Right atrium auricular region (tissue), 2 donors: ENCODE results near the gene L3HYPDH. TPM values are rescaled to one million over a fixed set of nuclear protein-coding genes. Genes with fewer than 3 reads are reported as not detected.

Source experiments
- DNase-seq: peaks from one replicate; pipeline ENCODE4 v3.0.0-alpha.2; 2019; ENCODE audit warnings: low spot score
- H3K27ac ChIP-seq, 2 donors: fragments of 200-600 bp; sonication (generic); 1 replicate in 1 of 2; 2 replicates in 1 of 2; pipeline ENCODE4 v1.5.1; 2016 to 2019
- H3K27me3 ChIP-seq, 2 donors: fragments of 200-600 bp; sonication (generic); one replicate each; pipeline versions ENCODE4 v1.5.1 to v1.6.0; 2017 to 2019
- H3K36me3 ChIP-seq: fragments of 200-600 bp; sonication (generic); one replicate; pipeline ENCODE4 v1.5.1; 2016
- H3K4me1 ChIP-seq, 2 donors: fragments of 200-600 bp; sonication (generic); one replicate each; pipeline versions ENCODE4 v1.5.1 to v1.6.0; 2017 to 2019
- H3K4me3 ChIP-seq, 2 donors: fragments of 200-600 bp; sonication (generic); 1 replicate in 1 of 2; 2 replicates in 1 of 2; pipeline ENCODE4 v1.5.1; 2017 to 2019; ENCODE audit warnings: mild to moderate bottlenecking in 1 of 2, moderate library complexity in 1 of 2
- H3K9me3 ChIP-seq, 2 donors: fragments of 200-600 bp; sonication (generic); one replicate each; pipeline ENCODE4 v1.5.1; 2019
- CTCF ChIP-seq, 2 donors: fragments of 200-600 bp; sonication (generic); IDR thresholded peaks; one replicate each; pipeline ENCODE4 v1.5.1; 2019; ENCODE audit warnings: antibody characterized with exemption in 2 of 2
- total RNA-seq, 2 donors: library from RNA; depleted of rRNA; stranded (reverse); fragments of >200 nt; gene quantifications; one replicate each; pipeline ENCODE4 v1.1.0, GENCODE V29; 2016

L3HYPDH gene
- total RNA-seq, 2 donors from 2014 or later, result 26.5 to 29.8 TPM

DNA sequence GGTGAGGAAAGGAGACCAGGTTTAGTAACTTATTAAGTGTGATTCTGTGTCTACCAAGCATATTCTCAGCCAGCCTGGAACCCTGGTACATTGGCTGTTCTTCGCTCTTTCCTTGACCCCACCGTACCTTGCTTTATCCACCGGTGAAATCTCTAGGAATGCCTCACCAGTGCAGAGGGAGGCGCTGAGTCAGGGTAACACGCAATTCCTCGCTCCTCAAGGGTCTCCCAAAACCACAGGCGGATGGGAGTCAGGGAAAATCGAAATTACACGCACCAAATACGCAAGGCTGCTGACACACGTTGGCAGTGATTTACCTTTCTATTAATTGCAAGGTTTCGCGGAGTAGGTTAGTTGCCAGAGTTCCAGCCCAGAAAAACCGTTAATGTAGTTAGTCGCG, 845 bp downstream of the L3HYPDH start:
- H3K27ac ChIP-seq, result peak overlapping the region; percentile 96 to 98
- no peak for TF ChIP-seq CTCF (IDR thresholded peaks at IDR 0.05)
- peaks cover 8% of the 10 kb centered on the region for H3K36me3 ChIP-seq
- DNase-seq, result no peak
- peaks cover 0 to 56% of the 10 kb centered on the region in 2 donors for H3K4me1 ChIP-seq
- peak overlapping the region; percentile 93 to 97 for H3K4me3 ChIP-seq
- no peaks in the 10 kb centered on the region for H3K9me3 ChIP-seq
- H3K27me3 ChIP-seq, result no peaks in the 10 kb centered on the region

GRCh38 chr14:59482541-59483331, 1.5 kb downstream of the L3HYPDH start:
- Histone ChIP-seq H3K36me3 (peaks cover 9% of the 10 kb centered on the region), H3K27me3 (no peaks in the 10 kb centered on the region), H3K27ac (peak overlapping the region; percentile 96 to 98), H3K4me3 (peak overlapping the region; percentile 93 to 97), H3K9me3 (no peaks in the 10 kb centered on the region), H3K4me1 (peaks cover 0 to 56% of the 10 kb centered on the region in 2 donors)
- no peak for TF ChIP-seq CTCF (IDR thresholded peaks at IDR 0.05)
- no peak for DNase-seq

DNA sequence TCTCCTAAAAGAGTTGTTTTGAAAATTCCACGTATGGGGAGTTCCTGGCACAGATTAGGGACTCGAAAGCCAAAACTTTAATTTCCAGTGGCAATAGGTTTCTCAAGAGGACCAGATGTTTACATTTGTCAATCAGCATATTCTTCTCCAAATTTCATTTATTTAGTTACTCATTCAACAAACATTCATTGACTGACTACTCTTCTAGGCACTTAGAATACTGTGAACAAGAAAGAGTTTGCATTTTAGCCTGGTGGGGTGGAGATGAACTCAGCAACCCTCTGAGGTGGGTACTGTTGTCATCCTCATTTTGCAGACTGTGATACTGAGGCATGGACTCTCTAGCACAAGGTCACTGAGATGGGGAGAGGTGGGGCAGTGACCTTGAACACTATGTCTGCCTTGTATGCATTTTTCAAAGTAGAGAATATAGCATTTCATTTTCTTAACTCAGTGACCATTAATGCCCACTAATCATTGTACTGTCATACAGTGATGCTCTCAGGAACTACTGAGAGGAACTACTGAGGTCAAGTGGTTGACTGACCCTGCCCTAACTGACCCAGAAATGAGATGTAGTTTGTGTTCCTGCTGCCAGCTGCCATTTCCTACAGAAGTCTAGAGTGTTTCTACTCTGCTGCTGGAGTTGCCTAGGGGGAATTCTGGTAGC, 2.2 kb downstream of the L3HYPDH start:
- H3K27ac ChIP-seq, result peak overlapping the region; percentile 96 to 98
- no peak for DNase-seq
- no peak for TF ChIP-seq CTCF (IDR thresholded peaks at IDR 0.05)
- no peaks in the 10 kb centered on the region for H3K27me3 ChIP-seq
- H3K36me3 ChIP-seq, result peaks cover 9% of the 10 kb centered on the region
- H3K4me1 ChIP-seq, result peaks cover 0 to 54% of the 10 kb centered on the region in 2 donors
- H3K4me3 ChIP-seq, result peak overlapping the region; percentile 93 to 97
- H3K9me3 ChIP-seq, result no peaks in the 10 kb centered on the region

DNA sequence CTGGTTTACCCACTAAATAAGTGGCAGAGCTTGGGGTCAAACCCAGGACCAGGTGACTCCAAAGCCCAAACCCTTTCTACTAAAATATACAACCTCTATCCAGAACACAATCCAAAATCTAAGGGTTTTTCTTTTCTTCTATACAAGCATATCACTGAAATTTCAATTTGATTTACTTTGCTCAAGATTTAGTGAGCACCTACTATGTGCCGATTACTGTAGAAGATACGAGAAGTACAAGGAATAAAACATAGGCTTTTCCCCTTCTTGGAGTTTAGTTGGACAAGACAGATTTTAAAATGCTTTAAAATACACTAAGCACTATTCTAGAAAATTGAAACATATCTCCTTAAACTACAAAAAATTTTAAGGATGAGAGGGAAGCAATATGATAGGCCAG, 2.8 kb downstream of the L3HYPDH start:
- no peak for TF ChIP-seq CTCF (IDR thresholded peaks at IDR 0.05)
- no peaks in the 10 kb centered on the region for H3K27me3 ChIP-seq
- H3K9me3 ChIP-seq, result no peaks in the 10 kb centered on the region
- H3K4me1 ChIP-seq, result peaks cover 0 to 48% of the 10 kb centered on the region in 2 donors
- DNase-seq, result no peak
- H3K27ac ChIP-seq, result peak overlapping the region; percentile 96 to 98
- H3K4me3 ChIP-seq, result no peak overlapping the region
- peaks cover 13% of the 10 kb centered on the region for H3K36me3 ChIP-seq

GRCh38 chr14:59480166-59480565, 4.0 kb downstream of the L3HYPDH start:
- Histone ChIP-seq H3K4me1 (peaks cover 0 to 36% of the 10 kb centered on the region in 2 donors), H3K9me3 (no peaks in the 10 kb centered on the region), H3K27ac (peak overlapping the region in 1 of 2 donors; percentile 98), H3K27me3 (no peaks in the 10 kb centered on the region), H3K4me3 (no peak overlapping the region), H3K36me3 (peaks cover 16% of the 10 kb centered on the region)
- DNase-seq, result no peak
- TF ChIP-seq CTCF (IDR thresholded peaks at IDR 0.05), result no peak
